ENCODE measurements around the gene DSTN.

Gene DSTN

GRCh38 chr20:17624551-17625245, 54.8 kb downstream of the DSTN start:
- DNase-seq (ENCODE audit: low spot score): no peak

GRCh38 chr20:17625246-17626051, 55.6 kb downstream of the DSTN start:
- no peak for DNase-seq (ENCODE audit: low spot score)

GRCh38 chr20:17626217-17627007, 56.5 kb downstream of the DSTN start:
- DNase-seq (ENCODE audit: low spot score): no peak

GRCh38 chr20:17627101-17627955, 57.5 kb downstream of the DSTN start:
- DNase-seq (ENCODE audit: low spot score): no peak

- DNase-seq (ENCODE audit: low spot score): no peak
Observed at GRCh38 chr20:17628101-17628841, 58.4 kb downstream of the DSTN start.

- no peak for DNase-seq (ENCODE audit: low spot score)
Observed at GRCh38 chr20:17629025-17629424, 59.1 kb downstream of the DSTN start.

GRCh38 chr20:17629678-17630089, 59.8 kb downstream of the DSTN start:
- DNase-seq (ENCODE audit: low spot score): no peak

GRCh38 chr20:17630151-17630805, 60.4 kb downstream of the DSTN start:
- DNase-seq (ENCODE audit: low spot score): no peak

- no peak for DNase-seq (ENCODE audit: low spot score)
Observed at GRCh38 chr20:17630806-17631195, 60.9 kb downstream of the DSTN start.

- DNase-seq (ENCODE audit: low spot score): no peak
Observed at GRCh38 chr20:17631576-17632319, 61.9 kb downstream of the DSTN start.

- no peak for DNase-seq (ENCODE audit: low spot score)
Observed at GRCh38 chr20:17633221-17633849, 63.5 kb downstream of the DSTN start.

GRCh38 chr20:17633850-17634500, 64.1 kb downstream of the DSTN start:
- no peak for DNase-seq (ENCODE audit: low spot score)

GRCh38 chr20:17634661-17635331, 64.9 kb downstream of the DSTN start:
- no peak for DNase-seq (ENCODE audit: low spot score)

- no peak for DNase-seq (ENCODE audit: low spot score)
Observed at GRCh38 chr20:17635332-17636244, 65.7 kb downstream of the DSTN start.

GRCh38 chr20:17636523-17637412, 66.9 kb downstream of the DSTN start:
- DNase-seq (ENCODE audit: low spot score): no peak

- DNase-seq (ENCODE audit: low spot score): no peak
Observed at GRCh38 chr20:17637413-17637780, 67.5 kb downstream of the DSTN start.

Measured in kidney capillary endothelial cell (primary cell).